SK-N-MC (cell line): ENCODE measurements around the gene UBL7.

Source experiments
- EZH2 ChIP-seq: fragments of 200-600 bp; sonication (generic); IDR thresholded peaks from one replicate; pipeline ENCODE4 v1.6.1; 2017; ENCODE audit warnings: antibody characterized with exemption
- FOXP2 ChIP-seq: optimal IDR thresholded peaks from 2 replicates; pipeline ENCODE3; 2011; ENCODE audit warnings: mild to moderate bottlenecking, moderate library complexity; ENCODE audit not compliant: insufficient read depth; ENCODE audit errors: extremely low read length, control extremely low read depth
- POLR2AphosphoS5 ChIP-seq: IDR thresholded peaks from 2 replicates; pipeline ENCODE4 v1.6.1; 2012; ENCODE audit warnings: mild to moderate bottlenecking, low read depth, low read length, borderline replicate concordance

DNA sequence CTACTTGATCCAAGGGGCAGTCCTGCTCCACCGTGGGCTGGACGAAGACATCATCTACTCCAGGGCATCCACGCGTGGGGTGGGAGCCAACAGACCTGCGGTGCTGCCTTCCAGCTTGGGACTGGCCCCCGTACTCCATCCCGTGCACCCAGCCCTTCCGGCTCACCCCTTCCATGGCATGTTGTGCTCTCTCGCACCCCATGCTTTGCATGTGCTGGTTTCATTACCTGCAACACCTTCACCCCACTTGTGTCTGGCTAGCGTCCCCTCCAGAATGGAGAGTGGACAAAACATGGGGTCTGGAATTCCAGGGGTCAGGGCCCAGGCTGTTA, 57.4 kb downstream of the UBL7 start:
- TF ChIP-seq POLR2AphosphoS5 (no peak), EZH2 (no peak), FOXP2 (no peak)
